HepG2 (cell line): ENCODE measurements around the gene HBS1L.

Experiments
- CREB1 ChIP-seq, 2 experiments: fragments of 450-650 bp in 1 of 2; IDR thresholded peaks; 2 replicates each; pipeline ENCODE4 v1.6.1; 2016 to 2017; ENCODE audit warnings: control low read depth in 1 of 2, mild to moderate bottlenecking in 1 of 2, missing compliant biosample characterization in 1 of 2, missing genetic modification characterization in 1 of 2
- CTCF ChIP-seq: sonication (generic); formaldehyde crosslinking; IDR thresholded peaks from 2 replicates; pipeline ENCODE4 v1.5.0; 2020; ENCODE audit warnings: mild to moderate bottlenecking, missing genetic modification reagents, moderate library complexity
- ETV5 ChIP-seq: IDR thresholded peaks from 2 replicates; pipeline ENCODE4 v1.6.1; 2018; ENCODE audit warnings: missing biosample characterization, missing genetic modification reagents, inconsistent platforms, borderline replicate concordance
- GABPA ChIP-seq, 2 experiments: IDR thresholded peaks; 2 replicates each; pipeline ENCODE4 v1.6.1; 2011 to 2016; ENCODE audit warnings: low read depth in 2 of 2, low read length in 1 of 2, missing biosample characterization in 1 of 2, missing genetic modification characterization in 1 of 2
- HBP1 ChIP-seq: IDR thresholded peaks from 2 replicates; pipeline ENCODE4 v1.6.1; 2016; ENCODE audit warnings: low read depth, control low read depth
- MED1 ChIP-seq: sonication (generic); formaldehyde crosslinking; IDR thresholded peaks from 2 replicates; pipeline ENCODE4 v1.4.0; 2020; ENCODE audit warnings: missing genetic modification reagents
- SNAPC5 ChIP-seq: sonication (generic); formaldehyde crosslinking; IDR thresholded peaks from 2 replicates; pipeline ENCODE4 v1.8.1; 2023; ENCODE audit warnings: mild to moderate bottlenecking, missing genetic modification reagents, borderline replicate concordance
- SUZ12 ChIP-seq: fragments of 150-350 bp; IDR thresholded peaks from 2 replicates; pipeline ENCODE4 v1.6.1; 2014; ENCODE audit warnings: low read depth, low read length
- ZNF121 ChIP-seq: sonication (generic); formaldehyde crosslinking; IDR thresholded peaks from 2 replicates; pipeline ENCODE4 v1.5.0; 2020; ENCODE audit warnings: mild to moderate bottlenecking, missing genetic modification reagents
- ZNF326 ChIP-seq: sonication (generic); formaldehyde crosslinking; IDR thresholded peaks from 2 replicates; pipeline ENCODE4 v1.4.0; 2020; ENCODE audit warnings: missing genetic modification reagents, borderline replicate concordance
- ZNF740 ChIP-seq: sonication (generic); formaldehyde crosslinking; IDR thresholded peaks from 2 replicates; pipeline ENCODE4 v1.4.0; 2020; ENCODE audit warnings: missing genetic modification reagents

- TF ChIP-seq GABPA (IDR thresholded peaks at IDR 0.05; ENCODE audit: low read depth, low read length), result no peak
- TF ChIP-seq GABPA (CRISPR knock-in tag; IDR thresholded peaks at IDR 0.05; ENCODE audit: low read depth), result no peak
- no peak for TF ChIP-seq ZNF740 (CRISPR knock-in tag)
- TF ChIP-seq SNAPC5 (CRISPR knock-in tag), result no peak
- TF ChIP-seq CTCF (CRISPR knock-in tag), result no peak
- TF ChIP-seq CREB1 (IDR thresholded peaks at IDR 0.05), result no peak
- TF ChIP-seq CREB1 (CRISPR knock-in tag; IDR thresholded peaks at IDR 0.05), result no peak
- TF ChIP-seq ETV5 (CRISPR knock-in tag), result no peak
- TF ChIP-seq ZNF121 (CRISPR knock-in tag), result no peak
- TF ChIP-seq MED1, result no peak
- no peak for TF ChIP-seq HBP1 (CRISPR knock-in tag)
- no peak for TF ChIP-seq ZNF326 (CRISPR knock-in tag)
- no peak for TF ChIP-seq SUZ12
Observed at GRCh38 chr6:134925800-134926199, 128.8 kb downstream of the HBS1L start.
